Measurements from ENCODE around the gene MPPED2.

Gene MPPED2

DNA sequence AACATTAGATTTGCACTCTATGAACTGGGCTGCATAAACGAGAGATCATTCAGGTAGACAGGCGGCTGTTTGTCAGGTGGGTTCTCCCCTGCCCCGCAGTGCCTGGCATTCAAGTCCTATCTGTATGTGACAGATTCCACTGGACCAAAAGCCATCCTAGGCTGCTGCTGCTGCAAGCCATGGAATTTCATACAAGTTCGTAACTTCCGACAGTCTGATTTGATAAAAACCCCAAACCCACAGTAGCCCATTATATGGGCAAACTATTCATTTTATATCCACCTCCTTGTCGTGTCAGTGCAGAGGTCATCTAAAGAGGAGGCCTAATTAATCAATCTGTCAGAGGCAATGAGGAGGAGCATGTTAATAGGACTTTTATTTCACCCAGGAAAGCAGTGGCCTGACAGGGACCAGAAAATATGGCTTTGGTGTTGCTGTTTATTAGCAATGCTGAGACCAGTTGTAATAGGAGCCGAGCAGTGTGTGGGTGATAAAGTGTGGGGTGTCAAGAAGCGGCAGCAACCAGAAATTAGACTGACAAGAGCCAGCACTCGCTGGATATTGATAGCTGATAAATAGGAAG, 139.0 kb downstream of the MPPED2 start:
- DNase-seq, result no peak

DNA sequence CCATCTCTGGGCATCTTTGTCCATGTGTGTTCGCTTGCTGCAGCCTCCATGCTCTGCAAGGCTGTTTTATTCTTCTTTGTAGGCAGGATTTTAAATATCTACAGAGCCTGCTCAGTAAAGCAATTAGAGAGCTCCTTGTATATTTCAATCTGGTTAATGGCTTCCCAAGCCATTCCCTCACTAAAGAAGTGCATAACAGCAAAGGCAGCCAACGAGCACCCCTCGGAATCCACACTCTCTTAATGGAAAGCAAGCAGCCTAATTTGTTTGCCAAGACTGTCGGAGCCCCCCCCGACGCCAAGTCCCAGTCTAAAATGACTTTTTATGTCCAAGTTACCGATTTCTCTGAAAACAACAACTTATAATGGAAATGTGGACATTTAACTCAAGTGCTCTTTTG, 139.6 kb downstream of the MPPED2 start:
- DNase-seq, result no peak

DNA sequence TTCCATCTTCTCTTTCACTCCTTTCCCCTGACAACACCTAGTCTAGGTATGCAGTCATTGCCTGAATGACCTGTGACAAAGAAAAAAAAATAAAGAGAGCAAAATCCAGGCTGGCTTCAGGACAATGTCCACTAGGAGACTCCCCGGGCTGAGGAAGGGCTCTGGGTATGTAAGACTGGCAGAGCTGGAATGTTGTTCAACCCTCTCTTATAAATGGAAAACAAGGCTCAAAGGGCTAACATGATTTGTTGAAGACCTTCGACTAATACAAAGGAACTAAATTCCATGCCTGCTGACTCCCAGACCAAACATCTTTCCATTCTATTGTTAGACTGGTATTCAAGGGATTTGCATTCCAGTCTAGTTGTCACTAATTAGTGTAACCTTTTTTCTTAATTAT, 141.1 kb downstream of the MPPED2 start:
- DNase-seq, result no peak

DNA sequence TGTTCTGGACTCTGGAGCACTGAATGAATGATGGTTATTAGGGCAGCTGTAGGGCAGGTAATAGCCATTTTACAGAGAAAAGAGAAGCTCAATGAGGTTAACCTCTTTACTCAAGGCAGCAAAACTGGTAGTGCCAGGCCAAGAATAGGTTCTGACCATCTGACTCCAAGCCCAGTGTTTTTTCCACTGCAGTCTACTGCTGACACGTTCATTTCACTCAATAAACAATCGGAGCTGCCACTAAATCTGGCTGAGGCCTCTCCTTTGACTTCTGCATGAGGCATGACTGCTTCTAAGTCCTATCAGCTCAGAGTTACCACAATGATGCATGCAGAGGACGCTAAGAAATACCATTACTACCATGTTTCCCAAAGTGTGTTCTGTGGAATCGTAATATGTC, 145.6 kb downstream of the MPPED2 start:
- DNase-seq, result no peak

DNA sequence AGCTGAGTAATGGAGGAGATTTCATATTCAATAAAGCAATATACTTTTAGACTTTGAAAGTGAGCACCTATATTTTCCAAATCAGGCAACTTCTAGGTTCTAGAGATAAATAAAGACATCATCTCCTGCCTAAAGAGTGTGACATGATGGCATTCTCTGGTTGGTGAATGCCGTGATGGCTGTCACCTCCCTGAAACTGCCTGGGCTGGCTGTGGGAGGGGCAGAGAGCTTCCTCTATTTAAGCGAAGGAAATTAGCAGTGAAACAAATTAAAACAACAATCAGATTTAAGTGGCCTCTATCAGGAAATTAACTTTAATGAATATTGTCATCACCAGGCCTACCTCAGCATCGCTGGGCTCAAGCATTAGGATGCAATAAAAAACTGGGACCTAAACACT, 149.4 kb downstream of the MPPED2 start:
- DNase-seq, result no peak

DNA sequence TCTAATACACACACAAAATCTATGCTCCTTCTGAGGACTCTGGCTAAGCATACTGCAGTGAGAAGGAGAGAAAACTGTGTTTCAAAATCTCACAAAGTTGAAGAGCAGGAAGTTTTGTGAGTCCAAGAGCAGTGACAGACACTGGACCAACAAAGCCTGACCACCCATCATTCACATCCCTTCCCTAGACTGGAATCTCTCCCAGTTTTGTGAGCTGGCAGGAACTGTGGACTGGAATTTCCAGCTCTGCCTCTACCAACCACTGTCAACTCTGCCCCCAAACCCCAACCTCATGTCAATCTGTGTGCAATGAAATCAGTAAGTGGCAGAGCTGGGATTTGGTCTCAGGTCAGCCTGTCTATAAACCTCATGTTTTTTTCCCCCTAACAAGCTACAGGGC, 150.7 kb downstream of the MPPED2 start:
- no peak for DNase-seq

DNA sequence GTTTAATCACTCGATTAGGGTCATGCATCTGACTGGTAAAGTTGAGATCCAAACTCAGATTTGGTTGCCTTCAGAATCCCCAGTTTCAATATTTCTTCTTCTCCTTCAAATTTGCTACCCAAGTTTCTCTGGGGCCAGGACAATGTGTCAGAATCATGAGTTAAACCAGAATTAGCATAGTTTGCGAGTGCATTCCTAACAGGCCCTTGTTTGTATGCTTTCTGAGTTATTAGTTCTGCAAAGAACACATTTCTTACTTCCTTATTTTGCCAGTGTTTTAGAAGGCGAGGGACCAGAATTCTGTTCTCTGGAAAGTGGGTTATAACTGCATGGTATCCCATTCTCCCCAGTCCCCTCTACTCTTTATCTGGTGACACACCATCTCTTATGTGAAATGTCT, 151.3 kb downstream of the MPPED2 start:
- no peak for DNase-seq

DNA sequence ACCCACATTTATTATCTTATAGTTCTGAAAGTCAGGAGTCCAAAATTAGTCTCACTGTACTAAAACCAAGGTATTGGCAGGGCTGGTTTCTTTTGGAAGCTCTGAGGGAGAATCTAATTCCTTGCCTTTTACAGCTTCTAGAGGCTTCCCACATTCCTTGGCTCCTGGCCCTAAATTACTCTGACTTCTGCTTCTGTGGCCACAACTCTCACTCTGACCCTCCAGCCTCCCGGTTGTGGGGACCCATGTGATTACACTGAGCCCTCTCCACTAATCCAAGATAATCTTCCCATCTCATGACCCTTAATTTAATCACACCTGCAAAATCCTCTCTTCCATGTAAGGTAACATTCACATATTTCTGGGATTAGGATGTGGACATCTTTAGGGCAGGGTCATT, 152.3 kb downstream of the MPPED2 start:
- no peak for DNase-seq

DNA sequence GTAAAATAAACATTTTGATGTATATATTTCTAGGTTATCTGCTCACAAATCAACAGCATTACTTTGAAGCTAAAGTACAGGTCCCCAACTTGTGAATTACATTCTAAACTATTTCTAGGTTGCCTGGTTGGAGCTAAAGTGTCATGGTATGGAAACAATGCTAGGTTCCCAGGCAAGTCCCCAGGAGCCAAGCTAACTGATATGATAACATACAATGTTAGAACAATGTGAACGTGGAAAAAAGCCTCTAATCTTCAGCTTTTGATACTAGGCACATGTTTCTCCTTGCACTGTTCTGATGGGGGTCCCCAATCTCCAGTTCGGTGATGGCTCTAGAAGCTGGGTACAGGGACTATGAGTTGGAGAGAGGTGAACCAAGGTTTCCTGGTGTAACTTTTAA, 153.4 kb downstream of the MPPED2 start:
- DNase-seq, result no peak

DNA sequence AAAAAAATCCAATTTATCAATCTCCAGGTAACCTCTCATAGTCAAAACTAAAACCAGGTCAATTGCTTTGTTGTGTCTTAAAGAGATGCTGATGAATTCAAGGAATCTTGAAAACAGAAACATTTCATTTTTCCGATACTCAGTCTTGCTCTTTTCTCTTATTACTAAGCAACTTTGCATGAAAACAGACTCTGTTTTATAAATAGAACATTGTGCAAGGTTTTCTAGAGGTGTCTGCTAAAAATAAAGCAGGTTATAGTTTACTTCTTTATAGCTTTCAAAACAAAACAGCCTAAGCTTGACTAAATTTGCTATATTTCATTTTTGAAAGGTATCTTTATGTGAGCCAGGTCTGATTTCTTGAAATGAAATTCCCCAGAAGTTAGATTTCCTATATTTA, 154.0 kb downstream of the MPPED2 start:
- no peak for DNase-seq

DNA sequence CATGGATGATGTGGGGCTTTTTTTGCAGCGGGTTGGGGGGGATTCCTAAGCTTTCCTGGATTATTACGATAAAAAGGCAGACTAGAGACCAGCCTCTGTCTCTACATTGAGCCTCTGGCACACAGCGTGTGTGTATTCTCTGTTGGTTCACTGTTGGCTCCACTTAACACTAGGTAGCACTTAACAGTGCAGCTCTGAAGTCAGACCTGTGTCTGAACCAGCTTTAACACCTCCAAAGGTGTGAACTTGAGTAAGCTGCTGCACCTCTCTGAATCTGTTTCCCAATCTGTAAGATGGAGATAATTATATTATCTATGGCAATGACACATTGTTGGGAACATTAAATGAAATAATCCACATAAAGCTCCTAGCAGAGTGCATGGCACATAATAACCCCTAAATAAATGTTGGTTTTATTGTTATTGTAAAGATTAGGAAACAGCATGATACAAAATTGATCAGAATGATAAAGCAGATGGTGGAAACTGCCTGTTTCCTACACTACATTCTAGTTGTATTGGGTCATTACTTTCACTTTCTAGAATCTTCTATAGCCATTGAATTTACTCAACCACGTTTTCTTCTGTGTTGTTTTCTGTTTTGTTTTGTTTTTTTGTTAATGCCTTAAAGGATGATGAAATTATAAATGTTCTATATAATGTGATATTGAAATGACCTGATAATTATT, 154.9 kb downstream of the MPPED2 start:
- DNase-seq, result no peak

DNA sequence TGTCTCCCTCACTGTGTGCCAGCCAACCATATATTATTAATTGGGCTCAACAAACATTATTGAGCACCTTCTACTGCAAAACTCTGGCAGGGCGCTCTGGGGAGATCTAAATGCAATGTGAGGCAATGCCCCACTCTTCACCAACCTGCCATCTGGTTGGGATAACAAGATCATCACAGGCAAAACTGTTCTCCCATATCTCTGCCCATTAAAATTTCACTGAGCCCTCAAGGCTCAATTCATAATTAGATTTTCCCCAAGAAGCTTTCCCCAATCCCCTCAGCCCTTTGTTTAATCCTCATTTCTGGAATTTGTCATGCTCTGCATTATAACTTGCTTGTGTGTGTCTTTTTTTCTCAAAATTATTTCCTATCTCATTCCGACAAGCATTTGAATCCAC, 156.6 kb downstream of the MPPED2 start:
- no peak for DNase-seq

DNA sequence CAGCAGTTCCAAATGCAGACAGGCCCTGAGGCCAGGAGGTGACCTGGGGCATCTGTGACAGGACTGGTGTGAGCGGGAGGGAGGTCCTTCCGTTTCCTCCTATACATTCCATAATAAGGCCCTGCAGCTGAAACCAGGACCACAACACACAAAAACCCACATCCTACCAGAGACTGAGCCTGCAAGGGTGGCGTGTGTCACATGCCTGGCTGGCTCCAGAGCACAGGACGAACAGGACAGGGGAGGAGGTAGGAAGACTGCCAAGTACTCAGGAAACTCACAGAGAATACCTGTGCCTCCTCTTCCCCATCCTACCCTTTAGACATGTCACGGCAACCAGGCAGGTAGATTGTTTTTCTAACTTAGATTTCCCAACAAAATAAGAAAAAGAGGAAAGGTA, 159.4 kb downstream of the MPPED2 start:
- no peak for DNase-seq

DNA sequence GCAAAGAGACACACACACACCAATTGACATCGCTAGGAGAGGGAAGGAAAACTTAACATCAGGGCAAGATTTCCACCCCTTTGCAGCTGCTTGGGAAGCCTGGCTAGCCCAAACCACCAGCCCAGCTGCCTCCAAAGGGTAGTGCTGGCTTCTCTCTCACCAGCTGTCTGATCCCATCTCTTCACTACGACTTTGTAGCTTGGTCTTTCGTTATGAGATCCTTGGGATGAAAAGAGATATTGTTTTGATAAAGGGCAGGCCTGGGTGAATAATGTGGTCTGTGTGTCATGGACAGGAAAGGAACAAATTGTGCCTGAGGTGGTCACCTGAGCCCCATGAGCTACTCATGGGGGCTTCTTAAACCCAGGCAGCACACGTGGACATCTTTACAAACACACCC, 161.3 kb downstream of the MPPED2 start:
- no peak for DNase-seq

DNA sequence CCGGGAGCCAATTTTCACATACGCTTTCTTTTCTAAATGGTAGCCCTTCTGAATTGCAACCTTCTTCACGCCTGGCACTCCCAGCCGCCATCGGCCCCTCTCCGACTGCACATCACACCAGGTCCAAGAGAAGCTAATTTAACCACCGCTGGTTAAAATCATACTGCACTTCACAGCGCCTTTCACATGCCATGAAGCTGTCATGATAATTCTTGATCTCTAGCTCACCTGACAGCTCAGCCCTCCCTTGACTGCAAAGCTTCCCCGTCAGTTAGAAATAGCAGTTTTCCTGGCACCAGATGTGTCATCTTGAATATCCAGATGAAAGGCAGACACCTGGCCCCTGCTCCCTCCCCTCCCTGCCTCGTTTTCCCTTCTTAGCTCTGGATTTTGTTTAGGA, 161.8 kb downstream of the MPPED2 start:
- DNase-seq, result no peak

DNA sequence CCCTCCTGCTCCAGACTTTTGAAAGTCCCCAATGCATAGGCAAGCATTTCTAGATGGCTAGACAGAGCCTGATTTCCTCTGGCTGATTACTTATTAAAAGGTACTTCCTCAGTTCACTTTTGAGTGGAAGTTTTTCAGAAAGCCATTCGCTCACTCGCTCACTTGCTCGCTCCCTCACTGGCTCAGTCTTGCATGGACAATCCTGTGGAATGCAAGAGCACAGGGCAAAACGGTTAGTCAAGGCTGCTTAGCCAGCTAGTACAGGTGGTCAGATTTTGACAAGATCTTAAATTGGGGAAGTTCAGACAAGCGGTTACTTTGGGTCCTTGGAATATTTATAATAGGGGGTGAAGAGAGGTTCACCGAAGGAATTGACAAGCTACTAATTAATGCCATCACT, 162.3 kb downstream of the MPPED2 start:
- no peak for DNase-seq

DNA sequence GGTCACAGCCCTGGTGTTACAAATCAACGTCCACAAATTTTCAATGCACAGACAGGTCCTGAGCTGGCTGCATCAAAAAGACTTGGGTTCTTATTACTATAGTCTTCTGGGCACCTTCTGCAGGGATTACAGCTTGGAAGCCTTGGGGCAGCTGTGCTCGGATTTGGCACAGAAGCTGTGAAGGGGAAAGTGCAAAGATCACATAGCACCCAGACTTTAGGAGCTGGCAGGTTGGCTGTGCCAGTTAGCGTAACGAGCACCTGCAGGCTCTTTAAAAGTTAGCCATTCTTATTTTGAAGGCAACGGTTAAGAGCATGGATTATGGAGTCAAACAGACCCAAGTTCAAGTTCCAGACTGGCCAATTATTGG, 162.9 kb downstream of the MPPED2 start:
- no peak for DNase-seq

DNA sequence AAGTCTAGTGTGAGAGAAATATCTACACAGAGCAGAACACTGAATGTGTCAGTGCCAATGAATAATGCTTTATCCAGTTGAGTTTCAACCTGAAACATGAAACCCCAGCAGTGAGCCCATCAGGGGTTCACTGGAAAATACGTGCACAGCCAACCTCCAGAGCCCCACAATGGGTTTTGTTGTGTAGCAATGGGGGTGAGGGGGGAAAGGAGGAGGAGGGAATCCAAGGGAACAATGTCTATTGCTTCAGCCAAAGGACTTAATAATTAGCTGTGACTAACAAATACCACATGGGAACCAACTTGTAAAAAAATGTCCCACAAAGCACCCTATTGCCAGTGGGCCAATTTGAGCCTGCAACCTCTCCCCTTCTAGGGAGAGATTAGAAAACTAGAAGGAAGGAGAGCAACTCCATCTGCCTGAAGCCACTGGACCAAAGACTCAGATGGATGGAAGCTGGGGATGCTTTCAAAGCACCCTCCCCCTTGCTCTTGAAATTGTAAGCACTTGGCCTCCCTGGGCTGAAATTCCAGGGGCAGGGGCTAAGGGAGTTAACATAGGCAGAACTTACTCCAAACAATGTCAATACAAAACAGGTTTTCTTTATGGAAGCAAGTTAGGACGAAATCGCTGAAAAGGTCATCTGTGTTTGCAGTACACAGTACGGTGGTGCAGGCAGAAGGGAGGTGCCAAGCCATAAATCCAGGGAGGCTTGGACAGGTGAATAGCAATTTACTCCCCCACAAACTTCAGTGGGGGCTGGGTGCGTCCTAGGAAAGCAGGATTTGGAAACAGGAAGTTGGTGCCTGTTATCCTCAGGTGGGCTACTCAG, 163.5 kb downstream of the MPPED2 start:
- no peak for DNase-seq

DNA sequence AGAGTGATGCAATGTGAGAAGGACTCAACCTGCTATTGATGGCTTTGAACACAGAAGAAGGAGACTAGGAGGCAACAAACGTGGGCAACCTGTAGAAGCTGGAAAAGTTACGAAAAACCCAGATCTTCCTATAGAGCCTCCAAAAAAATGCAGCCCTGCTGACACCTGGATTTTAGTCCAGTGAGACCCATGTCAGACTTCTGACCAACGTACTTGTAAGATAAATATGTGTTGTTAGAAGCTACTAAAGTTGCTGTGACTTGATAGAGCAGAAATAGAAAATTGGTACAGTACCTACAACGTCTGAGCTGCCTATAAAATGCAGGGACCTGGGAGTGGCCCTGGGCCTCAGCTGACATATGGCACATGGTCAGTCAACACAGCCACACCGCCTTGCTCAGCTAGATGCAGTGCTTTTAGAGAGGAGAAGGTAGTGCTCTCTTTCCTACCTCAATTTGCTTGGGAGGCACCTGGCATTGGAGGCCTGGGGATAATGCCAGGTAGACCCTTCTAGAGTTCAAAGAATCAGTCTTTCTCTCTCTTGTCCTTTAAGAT, 165.8 kb downstream of the MPPED2 start:
- no peak for DNase-seq

DNA sequence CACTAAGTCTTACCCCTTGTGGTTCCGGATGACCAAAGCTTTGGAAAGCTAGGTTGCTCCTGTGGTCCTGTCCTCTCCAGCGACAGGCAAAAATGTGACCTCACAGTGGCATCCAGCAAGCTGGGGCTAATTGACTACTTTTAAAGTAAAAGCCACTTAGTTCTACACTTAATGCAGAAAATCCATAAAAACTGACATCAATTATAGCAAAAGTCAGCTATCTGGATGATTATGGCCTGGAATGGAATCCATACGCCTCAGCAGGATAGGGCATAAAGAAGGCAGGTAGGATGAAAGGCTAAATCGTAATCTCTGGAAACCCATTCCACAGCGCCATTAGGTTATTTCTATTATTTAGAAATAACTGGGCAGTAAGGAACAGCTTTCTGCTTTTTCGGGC, 171.3 kb downstream of the MPPED2 start:
- no peak for DNase-seq

DNA sequence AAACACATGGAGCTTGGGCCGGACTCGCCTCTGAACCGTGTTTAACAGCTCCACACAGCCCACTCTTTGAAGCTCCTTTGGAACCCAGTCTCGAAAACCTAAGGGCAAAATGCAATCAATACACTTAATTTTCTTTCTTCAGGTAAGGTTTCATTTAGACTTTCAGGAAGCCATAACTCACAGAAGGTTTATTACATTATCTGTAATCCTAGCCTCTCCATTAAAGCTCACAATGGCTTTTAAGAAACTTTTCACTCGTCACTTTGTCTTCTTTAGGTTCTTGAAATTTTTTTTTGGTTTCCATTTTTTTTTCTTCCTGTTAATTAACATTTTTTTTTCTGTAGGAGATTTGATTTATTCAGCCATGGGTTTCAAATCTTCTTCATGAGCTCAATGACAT, 171.9 kb downstream of the MPPED2 start:
- DNase-seq, result no peak

DNA sequence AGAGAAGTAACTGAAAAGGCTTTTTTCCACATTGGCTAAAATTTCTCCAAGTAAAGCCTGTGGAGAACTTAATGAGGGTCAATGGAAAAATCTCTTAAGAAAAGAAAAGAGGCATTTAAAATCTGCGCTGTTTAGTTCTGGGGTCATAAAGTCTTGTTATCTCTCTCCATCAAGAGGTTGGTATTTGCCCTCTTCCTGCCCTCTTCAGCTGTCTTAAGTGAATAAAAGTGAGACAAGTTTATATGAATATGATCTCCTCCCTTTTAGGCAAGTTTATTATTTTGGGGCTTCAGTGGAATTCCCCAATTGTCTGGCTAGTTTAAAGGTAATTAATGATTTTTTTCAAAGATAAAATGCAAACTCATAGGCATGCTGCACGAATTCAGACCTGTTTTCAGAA, 173.6 kb downstream of the MPPED2 start:
- no peak for DNase-seq

DNA sequence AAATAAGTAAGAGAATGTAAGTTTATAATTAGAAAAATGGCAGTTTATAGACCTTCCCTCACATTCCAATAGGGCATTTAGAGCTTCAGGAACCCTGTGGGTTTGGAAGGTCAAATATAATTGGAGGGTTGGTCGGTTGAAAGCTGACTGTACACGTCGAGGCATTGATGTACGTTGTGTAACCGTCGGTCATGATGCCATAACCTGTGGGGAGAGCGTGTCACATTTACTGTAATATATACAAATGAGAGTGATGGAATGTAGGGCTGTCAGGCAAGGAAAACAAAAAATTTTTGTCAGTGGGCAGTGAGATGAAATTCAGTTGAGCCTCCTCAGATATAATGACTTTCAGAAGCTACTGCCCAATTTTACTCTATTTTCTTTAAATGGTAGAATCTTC, 174.8 kb downstream of the MPPED2 start:
- no peak for DNase-seq
